HG03025 (cell line): ENCODE data around the gene PLXNA2.

Experiments
- ATAC-seq: cut with Tn5 transposase; IDR thresholded peaks from one replicate; pipeline ENCODE4 v1.9.1; 2021; ENCODE audit warnings: mild to moderate bottlenecking, moderate library complexity; ENCODE audit not compliant: unreplicated experiment, low FRiP score

Gene PLXNA2, protein sequence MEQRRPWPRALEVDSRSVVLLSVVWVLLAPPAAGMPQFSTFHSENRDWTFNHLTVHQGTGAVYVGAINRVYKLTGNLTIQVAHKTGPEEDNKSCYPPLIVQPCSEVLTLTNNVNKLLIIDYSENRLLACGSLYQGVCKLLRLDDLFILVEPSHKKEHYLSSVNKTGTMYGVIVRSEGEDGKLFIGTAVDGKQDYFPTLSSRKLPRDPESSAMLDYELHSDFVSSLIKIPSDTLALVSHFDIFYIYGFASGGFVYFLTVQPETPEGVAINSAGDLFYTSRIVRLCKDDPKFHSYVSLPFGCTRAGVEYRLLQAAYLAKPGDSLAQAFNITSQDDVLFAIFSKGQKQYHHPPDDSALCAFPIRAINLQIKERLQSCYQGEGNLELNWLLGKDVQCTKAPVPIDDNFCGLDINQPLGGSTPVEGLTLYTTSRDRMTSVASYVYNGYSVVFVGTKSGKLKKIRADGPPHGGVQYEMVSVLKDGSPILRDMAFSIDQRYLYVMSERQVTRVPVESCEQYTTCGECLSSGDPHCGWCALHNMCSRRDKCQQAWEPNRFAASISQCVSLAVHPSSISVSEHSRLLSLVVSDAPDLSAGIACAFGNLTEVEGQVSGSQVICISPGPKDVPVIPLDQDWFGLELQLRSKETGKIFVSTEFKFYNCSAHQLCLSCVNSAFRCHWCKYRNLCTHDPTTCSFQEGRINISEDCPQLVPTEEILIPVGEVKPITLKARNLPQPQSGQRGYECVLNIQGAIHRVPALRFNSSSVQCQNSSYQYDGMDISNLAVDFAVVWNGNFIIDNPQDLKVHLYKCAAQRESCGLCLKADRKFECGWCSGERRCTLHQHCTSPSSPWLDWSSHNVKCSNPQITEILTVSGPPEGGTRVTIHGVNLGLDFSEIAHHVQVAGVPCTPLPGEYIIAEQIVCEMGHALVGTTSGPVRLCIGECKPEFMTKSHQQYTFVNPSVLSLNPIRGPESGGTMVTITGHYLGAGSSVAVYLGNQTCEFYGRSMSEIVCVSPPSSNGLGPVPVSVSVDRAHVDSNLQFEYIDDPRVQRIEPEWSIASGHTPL (N-terminal part only)

GRCh38 chr1:208243967-208244916 is at the start of gene PLXNA2:
TSS of gene PLXNA2 (minus strand) at chr1:208244384. CDS start at chr1:208217922, 26,462 bp downstream.
- ATAC-seq: no peak

DNA sequence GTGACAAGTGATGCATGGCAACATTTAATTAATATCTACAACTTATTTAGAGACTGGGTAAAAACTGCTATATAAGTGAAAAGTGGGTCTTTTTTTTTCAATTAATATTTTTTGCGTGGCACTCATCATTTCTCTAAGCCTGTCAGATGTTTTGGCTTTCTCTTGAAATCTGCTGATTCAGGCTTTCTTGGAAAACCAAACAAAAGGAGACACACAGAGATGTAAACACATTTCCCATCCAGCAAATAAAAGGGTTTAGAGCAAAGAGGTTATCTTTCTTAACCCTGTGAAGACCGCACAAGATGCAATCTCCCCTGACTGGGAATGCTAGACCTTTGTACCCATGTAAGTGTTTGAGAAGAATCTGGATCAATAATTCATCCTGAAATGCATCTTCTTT is 48.7 kb upstream of the PLXNA2 start:
- no peak for ATAC-seq

GRCh38 chr1:208291923-208292711 is 47.9 kb upstream of the PLXNA2 start:
- ATAC-seq: no peak

DNA sequence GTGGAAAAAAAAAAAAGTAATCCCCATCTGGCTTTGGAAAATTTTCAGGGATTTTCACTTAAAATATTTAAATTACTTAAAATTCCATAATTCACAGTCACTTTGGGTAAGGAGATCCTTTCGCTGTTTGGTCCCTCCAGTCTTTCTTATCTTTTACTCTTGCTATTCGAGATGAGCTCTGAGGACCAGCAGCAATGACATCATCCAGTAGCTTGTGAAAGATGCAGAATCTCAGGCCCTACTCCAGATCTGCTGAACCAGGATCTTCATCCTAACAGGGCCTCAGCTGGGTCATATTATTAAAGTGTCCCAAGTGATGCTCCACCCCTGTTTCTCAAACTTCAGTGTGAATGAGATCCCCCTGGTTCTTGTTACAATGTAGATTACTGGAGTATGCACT is 46.9 kb upstream of the PLXNA2 start:
- no peak for ATAC-seq

DNA sequence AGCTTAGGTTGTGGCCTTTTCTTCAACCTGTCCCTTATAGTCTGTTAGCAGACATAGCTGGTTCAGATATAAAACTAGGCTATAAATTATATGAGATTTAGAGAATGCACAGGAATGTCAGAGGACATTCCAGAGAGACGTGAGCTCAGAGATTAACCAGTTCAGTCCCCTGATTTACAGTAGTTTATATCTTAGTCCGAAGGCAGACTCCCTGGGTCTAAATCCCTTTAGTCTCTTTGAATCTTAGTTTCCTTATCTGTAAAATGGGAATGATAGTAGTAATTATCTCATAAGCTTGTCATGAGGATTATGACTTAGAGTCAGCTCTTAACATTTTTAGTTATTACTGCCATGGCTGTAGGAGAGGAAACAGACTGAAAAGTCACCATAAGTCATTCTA is 45.5 kb upstream of the PLXNA2 start:
- ATAC-seq: no peak

DNA sequence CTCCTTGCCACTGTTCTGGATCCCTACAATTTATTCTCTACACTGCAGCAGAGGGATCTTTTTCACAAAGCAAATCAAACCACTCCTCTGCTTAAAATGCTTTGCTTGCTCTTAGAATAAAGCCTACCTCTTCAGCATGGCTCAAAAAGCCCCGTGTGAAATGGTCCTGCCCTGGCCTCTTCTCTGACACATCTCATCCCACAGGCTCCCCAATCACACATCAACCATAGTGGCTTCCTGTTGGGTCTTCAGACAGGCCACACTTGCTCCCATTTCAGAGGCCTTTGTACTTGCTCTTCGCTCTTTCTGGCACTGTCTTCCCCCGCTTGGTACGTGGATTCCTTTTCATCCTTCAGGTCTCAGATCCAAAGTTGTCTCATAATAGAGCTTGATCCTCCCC is 44.3 kb upstream of the PLXNA2 start:
- no peak for ATAC-seq

DNA sequence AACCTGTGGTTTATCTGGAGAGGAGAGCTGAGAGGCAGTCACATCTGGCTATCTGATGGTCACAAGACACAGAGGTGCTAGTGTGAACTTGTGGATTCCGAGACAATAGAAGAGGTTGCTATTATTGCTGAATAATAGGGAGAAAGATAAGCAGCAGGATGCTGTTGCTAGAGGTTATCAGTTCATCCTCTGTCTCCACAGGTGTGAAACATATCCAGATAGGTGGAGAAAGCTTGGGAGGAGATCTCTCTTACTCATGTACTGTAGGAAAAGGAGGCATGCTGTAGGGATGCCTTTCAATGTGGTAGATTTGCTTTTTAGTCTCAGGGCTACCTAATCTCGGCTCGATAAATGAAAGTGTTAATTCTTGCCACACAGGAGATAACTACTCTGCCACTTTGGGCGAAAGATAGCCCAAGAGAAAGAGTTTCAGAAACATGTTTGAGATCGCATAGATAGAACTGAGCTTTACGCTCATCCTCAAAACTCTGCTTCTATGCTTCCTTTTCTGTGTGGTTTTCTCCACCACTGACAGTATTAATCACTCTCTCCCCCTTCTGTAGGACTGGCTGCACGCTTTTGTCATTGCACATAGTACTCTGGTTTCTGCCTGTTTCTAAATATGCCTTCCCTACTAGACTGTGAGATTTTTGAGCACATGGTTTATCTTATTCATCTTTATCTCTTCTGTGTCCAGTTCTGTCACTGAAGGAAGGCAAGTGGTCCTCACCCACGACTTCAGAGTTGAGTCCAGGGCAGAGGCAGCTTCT is 36.7 kb upstream of the PLXNA2 start:
- no peak for ATAC-seq

DNA sequence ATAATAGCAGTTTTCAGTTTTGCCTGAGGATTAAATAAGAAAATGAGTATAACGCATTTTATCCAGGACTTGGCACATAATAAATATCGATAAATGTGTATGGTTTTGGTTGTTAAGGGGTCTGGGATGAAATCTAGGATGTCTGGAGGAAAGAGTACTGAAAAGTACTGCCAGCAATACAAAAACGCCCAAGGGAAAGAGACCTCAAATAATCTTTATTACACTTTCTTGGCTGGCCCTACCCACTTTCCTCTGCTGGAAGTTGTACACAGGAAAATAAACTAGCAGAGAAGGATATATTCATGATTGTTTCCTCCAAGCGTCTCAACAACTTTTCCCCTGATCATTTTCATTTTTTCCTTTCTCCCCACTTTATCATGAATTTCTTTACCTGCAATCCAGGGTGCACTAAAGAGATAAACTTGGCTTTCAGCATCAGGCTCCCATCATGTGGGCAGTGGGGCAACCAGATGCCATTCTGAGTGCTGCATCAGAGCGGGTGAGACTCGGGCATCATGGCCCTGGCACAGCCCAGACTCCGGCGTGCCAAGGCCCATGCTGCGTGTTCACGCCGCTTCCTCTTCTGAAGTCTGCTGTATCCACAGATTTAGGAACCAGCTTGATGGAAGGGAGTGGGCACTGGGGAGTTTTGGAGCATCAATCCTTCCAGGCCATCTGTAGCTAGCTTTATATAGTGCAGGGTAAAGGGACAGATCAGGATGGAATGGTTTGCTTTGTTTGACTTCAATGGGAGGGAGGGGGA is 35.8 kb upstream of the PLXNA2 start:
- no peak for ATAC-seq

GRCh38 chr1:208278638-208279037 is 34.5 kb upstream of the PLXNA2 start:
- ATAC-seq: no peak

- no peak for ATAC-seq
These were observed 32.7 kb upstream of the PLXNA2 start for GRCh38 chr1:208276757-208277435.

DNA sequence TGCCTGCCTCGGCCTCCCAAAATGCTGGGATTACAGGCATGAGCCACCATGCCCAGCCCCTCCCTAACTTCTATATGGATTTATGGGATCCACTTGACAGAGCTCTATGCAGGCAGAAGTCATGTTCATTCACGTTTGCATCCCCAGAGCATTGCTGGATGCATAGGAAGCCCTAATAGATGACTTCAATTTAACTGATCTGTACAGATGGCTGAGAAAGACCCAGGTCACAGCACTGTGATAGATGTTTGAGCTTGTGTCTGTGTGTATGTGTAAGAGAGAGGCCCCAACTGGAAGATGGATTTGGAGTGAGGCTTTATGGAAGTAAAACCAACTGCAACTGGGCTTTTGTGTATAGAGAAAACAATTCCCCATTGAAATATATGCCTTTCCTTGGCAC is 30.9 kb upstream of the PLXNA2 start:
- ATAC-seq: no peak

- ATAC-seq: no peak
These were observed 29.3 kb upstream of the PLXNA2 start for GRCh38 chr1:208273386-208274017.

DNA sequence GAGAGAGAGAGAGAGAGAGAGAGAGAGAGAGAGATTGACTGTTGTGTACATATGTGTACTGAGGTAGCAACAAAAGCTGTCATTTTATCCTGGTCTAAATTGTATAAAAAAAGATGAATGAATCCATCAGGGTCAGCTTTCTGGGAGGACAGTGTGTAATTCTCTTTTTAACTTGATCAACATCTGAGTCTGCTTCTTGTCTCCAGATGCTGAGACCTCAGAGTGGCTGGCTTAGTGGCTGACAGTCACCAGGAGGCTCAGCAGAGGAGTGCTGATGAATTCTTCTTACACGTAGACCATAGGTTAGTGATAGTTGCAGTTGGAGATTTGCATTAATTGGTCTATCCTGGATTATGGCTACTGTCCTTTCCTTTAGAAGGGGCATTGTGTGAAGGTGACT is 28.5 kb upstream of the PLXNA2 start:
- no peak for ATAC-seq

GRCh38 chr1:208272311-208272710 is 28.1 kb upstream of the PLXNA2 start:
- ATAC-seq: no peak

GRCh38 chr1:208271236-208271635 is 27.1 kb upstream of the PLXNA2 start:
- ATAC-seq: no peak

- ATAC-seq: no peak
These were observed 26.5 kb upstream of the PLXNA2 start for GRCh38 chr1:208270651-208271141.

DNA sequence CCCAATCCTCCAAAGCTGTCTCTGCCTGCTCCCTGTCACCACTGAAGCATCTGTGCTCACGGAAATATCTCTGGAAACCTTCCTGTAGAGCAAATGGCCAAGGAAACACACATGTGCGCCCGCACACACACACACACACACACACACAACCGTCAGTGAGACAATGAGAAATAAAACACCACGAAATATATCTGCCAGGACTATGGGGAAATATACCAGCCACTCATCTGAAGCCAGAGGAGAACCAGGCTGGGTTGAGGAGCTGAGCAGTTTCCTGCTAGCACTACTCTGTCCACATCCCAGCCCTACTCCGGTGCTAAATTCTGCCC is 25.1 kb upstream of the PLXNA2 start:
- ATAC-seq: no peak
